HFFc6 (cell line): ENCODE results near the gene EFNB1. TPM values are rescaled to one million over a fixed set of nuclear protein-coding genes. Genes with fewer than 3 reads are reported as not detected.

Source experiments
- DNase-seq: peaks from one replicate; pipeline ENCODE4 v3.0.0-alpha.2; 2018
- H3K27ac Mint-ChIP-seq: 2 replicates; pipeline ENCODE4 v1.8.0; 2020; ENCODE audit warnings: mild to moderate bottlenecking, mixed read lengths
- H3K27me3 Mint-ChIP-seq: 2 replicates; pipeline ENCODE4 v1.8.0; 2021; ENCODE audit warnings: mild to moderate bottlenecking, moderate library complexity, mixed read lengths; ENCODE audit not compliant: insufficient read depth
- H3K36me3 Mint-ChIP-seq: 2 replicates; pipeline ENCODE4 v1.8.0; 2021; ENCODE audit warnings: low read depth, mixed read lengths
- H3K4me1 Mint-ChIP-seq: 2 replicates; pipeline ENCODE4 v1.8.0; 2020; ENCODE audit warnings: low read depth, mixed read lengths
- H3K4me3 Mint-ChIP-seq: 2 replicates; pipeline ENCODE4 v1.8.0; 2020; ENCODE audit warnings: mild to moderate bottlenecking, moderate library complexity, mixed read lengths
- H3K9me3 Mint-ChIP-seq: 2 replicates; pipeline ENCODE4 v1.8.0; 2020; ENCODE audit warnings: mild to moderate bottlenecking, mixed read lengths
- CTCF ChIP-seq: fragments of 200-600 bp; sonication (generic); IDR thresholded peaks from 2 replicates; pipeline ENCODE4 v1.5.0; 2021; ENCODE audit warnings: antibody characterized with exemption, mild to moderate bottlenecking
- total RNA-seq, 6 experiments: library from RNA; stranded (reverse); fragmentation: NEBNext Ultra II Directional; extraction: Animal tissue kit (Norgen Biotek cat#: 25700); gene quantifications; 2 replicates in 1 of 6; 3 replicates in 5 of 6; pipeline ENCODE4 v1.2.3, GENCODE V29; 2021

EFNB1 gene
- total RNA-seq, 6 experiments from 2014 or later, result 4.2 to 4.8 (median 4.5) TPM

- H3K36me3 Mint-ChIP-seq, result no peaks in the 10 kb centered on the region
- no peak for TF ChIP-seq CTCF
- H3K27me3 Mint-ChIP-seq, result peaks cover 8% of the 10 kb centered on the region; the same call in 1 of the 2 replicates
- H3K9me3 Mint-ChIP-seq, result no peaks in the 10 kb centered on the region
- H3K4me1 Mint-ChIP-seq, result no peaks in the 10 kb centered on the region
- H3K27ac Mint-ChIP-seq, result no peak overlapping the region
- no peak for DNase-seq
- no peak overlapping the region for H3K4me3 Mint-ChIP-seq
These were observed 15.2 kb downstream of the EFNB1 start for GRCh38 chrX:68843992-68844391.

GRCh38 chrX:68844581-68844980, 15.8 kb downstream of the EFNB1 start:
- no peak for DNase-seq
- no peaks in the 10 kb centered on the region for H3K36me3 Mint-ChIP-seq
- H3K9me3 Mint-ChIP-seq, result no peaks in the 10 kb centered on the region
- TF ChIP-seq CTCF, result no peak
- H3K4me3 Mint-ChIP-seq, result no peak overlapping the region
- H3K27me3 Mint-ChIP-seq, result peaks cover 8% of the 10 kb centered on the region; the same call in 1 of the 2 replicates
- H3K4me1 Mint-ChIP-seq, result no peaks in the 10 kb centered on the region
- no peak overlapping the region for H3K27ac Mint-ChIP-seq

- no peaks in the 10 kb centered on the region for H3K4me1 Mint-ChIP-seq
- H3K4me3 Mint-ChIP-seq, result no peak overlapping the region
- no peak for TF ChIP-seq CTCF
- H3K27ac Mint-ChIP-seq, result no peak overlapping the region
- H3K9me3 Mint-ChIP-seq, result no peaks in the 10 kb centered on the region
- H3K36me3 Mint-ChIP-seq, result no peaks in the 10 kb centered on the region
- no peak for DNase-seq
- peaks cover 9% of the 10 kb centered on the region; the same call in 1 of the 2 replicates for H3K27me3 Mint-ChIP-seq
These were observed 17.7 kb downstream of the EFNB1 start for GRCh38 chrX:68846536-68846935.

- H3K4me3 Mint-ChIP-seq, result no peak overlapping the region
- H3K9me3 Mint-ChIP-seq, result no peaks in the 10 kb centered on the region
- H3K4me1 Mint-ChIP-seq, result no peaks in the 10 kb centered on the region
- H3K27me3 Mint-ChIP-seq, result peaks cover 12% of the 10 kb centered on the region
- no peak overlapping the region for H3K27ac Mint-ChIP-seq
- TF ChIP-seq CTCF, result no peak
- no peaks in the 10 kb centered on the region for H3K36me3 Mint-ChIP-seq
- no peak for DNase-seq
These were observed 18.4 kb downstream of the EFNB1 start for GRCh38 chrX:68847172-68847571.

GRCh38 chrX:68848189-68848940, 19.5 kb downstream of the EFNB1 start:
- Mint-ChIP-seq H3K4me3 (no peak overlapping the region), H3K9me3 (no peaks in the 10 kb centered on the region), H3K4me1 (no peaks in the 10 kb centered on the region), H3K36me3 (no peaks in the 10 kb centered on the region), H3K27ac (no peak overlapping the region), H3K27me3 (peaks cover 18% of the 10 kb centered on the region)
- no peak for TF ChIP-seq CTCF
- no peak for DNase-seq
